Body of pancreas (tissue), 4 donors: ENCODE measurements around the gene GALNT16.

ENCODE experiments used
- CTCF ChIP-seq, 7 experiments: fragments of 450-650 bp in 4 of 7; fragments of 200-600 bp in 3 of 7; sonication (generic) in 3 of 7; IDR thresholded peaks; one replicate each; pipeline ENCODE4 v1.5.1; 2016 to 2019; ENCODE audit warnings: antibody characterized with exemption in 7 of 7
- POLR2A ChIP-seq, 3 donors: fragments of 450-650 bp; IDR thresholded peaks; one replicate each; pipeline ENCODE4 v1.6.1; 2016; ENCODE audit warnings: antibody characterized with exemption in 3 of 3, mild to moderate bottlenecking in 2 of 3

GRCh38 chr14:69331206-69331605, 71.2 kb downstream of the GALNT16 start:
- TF ChIP-seq CTCF (IDR thresholded peaks at IDR 0.05) (no peak), POLR2A (IDR thresholded peaks at IDR 0.05) (no peak)
